ENCODE data around the gene OR6M1.

OR6M1 gene

GRCh38 chr11:123806249-123806648 lies at the start of gene OR6M1:
Gene OR6M1, minus strand, starts transcription at chr11:123806349. Its CDS starts 0 bp downstream, at chr11:123806349.
- no peak for DNase-seq (ENCODE audit: low read depth, low spot score)

GRCh38 chr11:123853038-123853437 lies 46.9 kb upstream of the OR6M1 start:
- DNase-seq (ENCODE audit: low read depth, low spot score) = no peak

- DNase-seq (ENCODE audit: low read depth, low spot score) = no peak
These were observed 46.2 kb upstream of the OR6M1 start for GRCh38 chr11:123852321-123852720.

GRCh38 chr11:123851110-123851509 lies 45.0 kb upstream of the OR6M1 start:
- no peak for DNase-seq (ENCODE audit: low read depth, low spot score)

GRCh38 chr11:123841174-123841573 lies 35.0 kb upstream of the OR6M1 start:
- no peak for DNase-seq (ENCODE audit: low read depth, low spot score)

- no peak for DNase-seq (ENCODE audit: low read depth, low spot score)
These were observed 33.0 kb upstream of the OR6M1 start for GRCh38 chr11:123839131-123839530.

- no peak for DNase-seq (ENCODE audit: low read depth, low spot score)
These were observed 32.5 kb upstream of the OR6M1 start for GRCh38 chr11:123838659-123839058.

- DNase-seq (ENCODE audit: low read depth, low spot score) = no peak
These were observed 32.0 kb upstream of the OR6M1 start for GRCh38 chr11:123838199-123838598.

GRCh38 chr11:123833095-123833494 lies 26.9 kb upstream of the OR6M1 start:
- DNase-seq (ENCODE audit: low read depth, low spot score) = no peak

GRCh38 chr11:123829745-123830144 lies 23.6 kb upstream of the OR6M1 start:
- DNase-seq (ENCODE audit: low read depth, low spot score) = no peak

GRCh38 chr11:123822599-123822998 lies 16.4 kb upstream of the OR6M1 start:
- DNase-seq (ENCODE audit: low read depth, low spot score) = no peak

GRCh38 chr11:123822032-123822431 lies 15.9 kb upstream of the OR6M1 start:
- DNase-seq (ENCODE audit: low read depth, low spot score) = no peak

GRCh38 chr11:123815122-123815521 lies 9.0 kb upstream of the OR6M1 start:
- no peak for DNase-seq (ENCODE audit: low read depth, low spot score)

GRCh38 chr11:123801765-123802164 lies 4.4 kb downstream of the OR6M1 start:
- no peak for DNase-seq (ENCODE audit: low read depth, low spot score)

- DNase-seq (ENCODE audit: low read depth, low spot score) = no peak
These were observed 6.1 kb downstream of the OR6M1 start for GRCh38 chr11:123800036-123800435.

- no peak for DNase-seq (ENCODE audit: low read depth, low spot score)
These were observed 6.7 kb downstream of the OR6M1 start for GRCh38 chr11:123799438-123799837.

- no peak for DNase-seq (ENCODE audit: low read depth, low spot score)
These were observed 7.5 kb downstream of the OR6M1 start for GRCh38 chr11:123798513-123799252.

- no peak for DNase-seq (ENCODE audit: low read depth, low spot score)
These were observed 8.1 kb downstream of the OR6M1 start for GRCh38 chr11:123798079-123798478.

GRCh38 chr11:123797541-123797940 lies 8.6 kb downstream of the OR6M1 start:
- no peak for DNase-seq (ENCODE audit: low read depth, low spot score)

GRCh38 chr11:123797114-123797513 lies 9.0 kb downstream of the OR6M1 start:
- no peak for DNase-seq (ENCODE audit: low read depth, low spot score)

- no peak for DNase-seq (ENCODE audit: low read depth, low spot score)
These were observed 9.9 kb downstream of the OR6M1 start for GRCh38 chr11:123796226-123796625.

GRCh38 chr11:123783536-123783935 lies 22.6 kb downstream of the OR6M1 start:
- DNase-seq (ENCODE audit: low read depth, low spot score) = no peak

GRCh38 chr11:123778511-123778910 lies 27.6 kb downstream of the OR6M1 start:
- DNase-seq (ENCODE audit: low read depth, low spot score) = no peak

All from activated CD4-positive, CD25-positive, alpha-beta regulatory T cell treated with anti-CD3 and anti-CD28 coated beads, Interleukin-2, amount 50 U/mL, for 16 hours (primary cell).